Hematopoietic multipotent progenitor cell treated with erythropoietin and hydrocortisone succinate and interleukin-3 and kit ligand, for 17 days (in vitro differentiated cells): ENCODE data around the gene TRIM33.
"Not testable (repeated sequence)": the region's sequence is repeated elsewhere in the genome, so short reads cannot be mapped to it uniquely, and the experiment has no call there.

Experiments
- DNase-seq: peaks from one replicate; pipeline ENCODE4 v3.0.0-alpha.2; 2015; ENCODE audit warnings: low spot score

The TRIM33 gene

DNA sequence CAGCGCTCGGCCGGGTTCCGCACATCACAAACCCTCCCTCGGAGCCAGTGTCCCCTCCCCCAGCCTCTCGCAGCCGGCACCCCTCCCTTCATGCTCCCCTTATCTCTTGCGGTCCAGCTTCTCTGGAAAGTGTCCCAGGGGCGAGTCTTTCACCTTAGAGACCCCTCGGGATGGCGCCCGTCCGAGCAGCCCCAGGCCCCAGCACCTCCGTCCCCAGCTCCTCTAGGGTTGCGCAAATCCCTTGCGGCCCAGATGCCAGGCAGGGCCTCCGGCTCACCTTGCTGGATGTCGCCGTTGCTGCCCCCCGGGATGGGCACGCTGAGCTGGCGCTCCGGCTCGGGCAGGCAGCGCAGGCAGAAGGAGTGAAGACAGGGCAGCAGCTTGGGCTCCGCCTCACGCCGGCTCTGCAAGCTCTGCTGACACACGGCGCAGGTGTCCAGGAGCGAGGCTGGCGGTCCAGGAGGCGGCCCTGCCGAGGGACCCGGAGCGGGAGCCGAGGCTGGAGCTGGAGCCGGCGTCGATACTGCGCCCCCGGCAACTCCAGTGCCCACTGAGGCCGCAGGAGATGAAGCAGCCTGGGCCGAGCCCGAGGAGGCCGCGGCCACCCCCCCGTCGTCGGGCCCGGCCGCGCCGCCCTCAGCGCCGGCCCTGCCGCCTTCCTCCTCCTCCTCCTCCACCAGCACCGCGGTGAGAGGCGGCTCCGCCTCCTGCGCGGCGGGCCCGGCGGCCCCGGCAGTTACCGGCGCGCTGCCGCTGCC, 550 bp downstream of the TRIM33 start:
- peak; percentile 66 for DNase-seq

GRCh38 chr1:114509596-114510273, 1.3 kb downstream of the TRIM33 start:
- peak; percentile 24 for DNase-seq

GRCh38 chr1:114508386-114508898, 2.6 kb downstream of the TRIM33 start:
- no peak for DNase-seq

GRCh38 chr1:114507513-114507912, 3.5 kb downstream of the TRIM33 start:
- no peak for DNase-seq

- DNase-seq = no peak
Observed at GRCh38 chr1:114505148-114505561, 5.8 kb downstream of the TRIM33 start.

GRCh38 chr1:114503916-114504422, 7.0 kb downstream of the TRIM33 start:
- DNase-seq = no peak

DNA sequence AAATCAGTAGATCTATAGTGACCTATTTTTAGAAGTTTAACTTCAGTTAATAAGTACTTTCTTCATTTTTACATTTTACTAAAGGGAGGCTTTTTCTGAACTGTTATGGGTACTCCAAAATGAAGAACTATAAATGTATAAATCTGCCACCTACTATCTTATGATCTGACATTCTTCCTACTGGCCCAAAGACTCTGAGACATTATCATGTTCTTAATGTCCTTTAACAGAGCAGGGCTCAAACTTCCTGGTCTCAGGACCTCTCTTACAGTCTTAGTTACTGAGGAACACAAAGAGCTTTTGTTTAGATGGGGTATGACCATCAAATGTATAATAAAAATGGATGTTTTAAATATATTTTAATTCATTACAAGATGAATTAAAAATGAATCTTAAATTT, 8.9 kb downstream of the TRIM33 start:
- DNase-seq = no peak

- no peak for DNase-seq
Observed at GRCh38 chr1:114499478-114499877, 11.5 kb downstream of the TRIM33 start.

DNA sequence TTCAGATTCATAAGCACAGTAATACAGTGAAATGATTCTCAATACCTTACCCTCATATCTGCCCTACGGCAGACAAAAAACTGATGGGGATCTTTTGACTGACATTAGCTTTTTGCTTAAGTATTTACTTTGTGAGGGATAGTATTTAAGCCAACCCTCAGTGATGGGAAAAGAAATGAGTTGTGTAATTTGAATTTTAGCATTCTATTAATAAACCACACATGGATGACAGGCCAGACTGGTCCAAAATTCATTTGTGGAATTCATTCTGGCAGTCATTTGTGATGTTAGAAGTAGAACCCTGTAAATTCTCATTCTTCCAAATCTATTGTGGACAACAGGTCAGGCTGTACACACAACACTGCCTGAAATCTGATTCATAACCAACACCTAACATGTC, 14.9 kb downstream of the TRIM33 start:
- DNase-seq = no peak

DNA sequence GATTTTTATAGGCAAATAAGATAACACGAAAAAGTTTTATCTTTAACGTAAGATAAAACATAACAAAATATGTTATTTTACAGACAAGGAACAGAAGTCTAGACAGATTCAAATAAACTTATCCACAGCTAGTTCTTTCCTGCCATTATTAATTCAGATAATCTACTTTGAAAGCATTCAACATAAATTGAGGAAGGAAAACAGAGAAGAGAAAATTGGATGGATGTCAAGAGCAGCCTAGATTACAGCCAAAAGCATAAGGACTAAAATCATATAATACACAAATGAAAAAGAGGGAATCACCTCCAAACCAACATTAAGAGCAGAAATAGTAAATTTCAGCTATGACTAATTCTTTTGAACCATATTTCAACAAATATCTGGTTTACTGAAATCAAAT, 15.5 kb downstream of the TRIM33 start:
- no peak for DNase-seq

DNA sequence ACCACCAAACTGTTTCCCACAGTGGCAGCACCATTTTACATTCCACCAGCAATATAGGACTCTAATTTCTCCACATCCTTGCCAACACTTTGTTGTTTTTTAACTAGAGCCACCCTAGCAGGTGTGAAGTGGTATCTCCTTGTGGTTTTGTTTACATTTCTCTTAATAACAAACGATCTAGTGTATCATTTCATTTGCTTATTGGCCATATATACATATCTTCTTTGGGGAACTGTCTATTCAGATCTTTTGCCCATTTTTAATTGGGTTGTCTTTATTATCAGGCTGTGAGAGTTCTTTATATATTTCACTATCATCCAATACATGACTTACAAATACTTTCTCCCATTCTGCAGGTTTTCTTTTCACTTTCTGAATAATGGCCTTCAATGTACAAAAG, 18.0 kb downstream of the TRIM33 start:
- no peak for DNase-seq

GRCh38 chr1:114490274-114490693, 20.7 kb downstream of the TRIM33 start:
- no peak for DNase-seq

GRCh38 chr1:114488739-114489138, 22.3 kb downstream of the TRIM33 start:
- DNase-seq = no peak

GRCh38 chr1:114485286-114485685, 25.7 kb downstream of the TRIM33 start:
- no peak for DNase-seq

- no peak for DNase-seq
Observed at GRCh38 chr1:114482585-114482984, 28.4 kb downstream of the TRIM33 start.

DNA sequence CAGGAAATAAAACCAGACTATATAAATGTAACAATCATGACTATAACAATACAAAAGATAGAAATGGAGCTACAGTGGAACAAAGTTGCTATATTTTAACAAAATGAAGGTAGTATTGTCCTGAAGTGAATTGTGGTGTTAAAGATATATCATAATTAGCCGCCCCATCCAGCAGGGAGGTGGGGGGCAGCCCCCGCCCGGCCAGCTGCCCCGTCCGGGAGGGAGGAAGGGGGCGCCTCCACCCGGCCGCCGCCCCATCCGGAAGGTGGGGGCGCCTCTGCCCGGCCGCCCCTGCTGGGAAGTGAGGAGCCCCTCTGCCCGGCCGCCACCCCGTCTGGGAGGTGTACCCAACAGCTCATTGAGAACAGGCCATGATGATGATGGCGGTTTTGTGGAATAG, 31.4 kb downstream of the TRIM33 start:
- DNase-seq = not testable (repeated sequence)

- DNase-seq = no peak
Observed at GRCh38 chr1:114479134-114479533, 31.9 kb downstream of the TRIM33 start.

- DNase-seq = no peak
Observed at GRCh38 chr1:114473796-114474195, 37.2 kb downstream of the TRIM33 start.

DNA sequence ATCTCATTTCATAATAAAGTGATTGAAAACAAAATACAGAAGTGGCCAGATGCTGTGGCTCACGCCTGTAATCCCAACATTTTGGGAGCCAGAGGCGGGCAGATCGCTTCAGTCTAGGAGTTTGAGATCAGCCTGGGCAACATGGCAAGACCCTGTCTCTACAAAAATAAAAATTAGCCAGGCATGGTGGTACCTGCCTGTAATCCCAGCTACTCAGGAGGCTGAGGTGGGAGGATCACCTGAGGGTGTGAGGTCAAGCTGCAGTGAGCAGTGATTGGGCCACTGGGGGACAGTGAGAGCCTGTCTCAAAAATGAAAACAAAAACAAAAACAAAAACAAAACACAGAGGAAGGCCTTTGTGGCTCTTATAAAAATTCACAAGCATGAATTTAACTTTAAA, 38.6 kb downstream of the TRIM33 start:
- DNase-seq = no peak

DNA sequence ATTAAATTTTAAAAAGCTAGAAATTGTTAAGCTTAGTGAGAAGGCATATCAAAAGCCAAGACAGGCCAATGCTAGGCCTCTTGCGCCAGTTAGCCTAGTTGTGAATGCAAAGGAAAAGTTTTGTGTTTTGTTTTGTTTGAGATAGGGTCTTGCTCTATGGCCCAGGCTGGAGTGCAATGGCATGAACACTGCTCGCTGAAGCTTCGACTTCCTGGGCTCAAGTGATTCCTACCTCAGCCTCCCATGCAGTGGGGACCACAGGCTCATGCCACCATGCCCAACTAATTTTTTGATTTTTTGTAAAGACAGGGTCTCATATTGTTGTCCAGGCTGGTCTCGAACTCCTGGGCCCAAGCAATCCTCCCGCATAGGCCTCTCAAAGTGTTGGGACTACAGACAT, 40.3 kb downstream of the TRIM33 start:
- DNase-seq = no peak

DNA sequence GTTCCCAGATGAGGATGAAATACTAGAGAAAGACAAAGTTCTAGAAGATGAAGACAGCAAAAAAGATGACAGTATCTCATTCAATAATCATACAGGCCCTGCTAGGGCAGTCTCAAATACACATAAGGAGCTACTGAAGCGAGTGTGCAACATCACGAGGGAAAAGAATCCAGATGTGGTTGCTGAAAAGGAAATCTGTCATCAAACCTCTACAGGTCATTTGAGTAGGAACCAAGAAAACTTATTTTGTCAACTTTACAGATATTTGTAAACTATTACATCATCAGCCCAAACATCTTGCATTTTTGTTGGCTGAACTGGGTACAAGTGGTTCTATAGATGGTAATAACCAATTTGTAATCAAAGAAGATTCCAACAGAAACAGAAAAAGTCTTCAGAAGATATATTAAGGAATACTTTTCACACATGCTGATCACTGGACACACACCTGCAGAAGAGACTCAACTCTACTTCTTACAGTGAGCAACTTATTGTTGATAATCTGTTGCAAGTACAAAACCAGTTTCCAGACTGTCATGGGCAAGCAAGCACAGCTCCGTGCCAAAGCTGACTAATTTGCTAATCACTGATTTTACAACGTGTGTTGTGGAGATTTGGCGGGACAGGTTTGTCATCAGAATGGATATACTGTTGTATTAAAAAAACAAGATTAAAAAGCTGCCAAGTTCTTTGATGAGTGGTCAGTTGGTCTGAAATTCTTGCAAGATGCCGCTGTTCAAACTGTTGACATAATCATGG, 42.1 kb downstream of the TRIM33 start:
- DNase-seq = no peak

DNA sequence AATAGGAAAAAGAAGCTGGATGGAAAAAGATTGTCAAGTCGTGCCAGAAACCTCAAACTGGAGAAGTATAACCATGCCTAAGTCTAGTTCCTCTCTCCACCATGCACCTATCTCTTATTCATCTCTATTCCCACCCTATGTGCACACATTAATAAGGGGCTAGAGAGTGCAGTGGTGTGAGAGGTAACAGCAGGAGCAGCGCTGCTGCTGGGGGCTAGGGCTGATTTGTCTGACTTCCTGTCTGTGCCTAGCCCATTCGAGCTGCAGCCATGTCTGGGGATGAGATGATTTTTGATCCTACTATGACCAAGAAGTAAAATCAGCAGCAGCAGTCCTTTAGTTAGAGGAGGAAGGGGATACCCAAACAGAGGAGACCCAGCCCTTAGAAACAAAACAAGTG, 43.0 kb downstream of the TRIM33 start:
- no peak for DNase-seq

DNA sequence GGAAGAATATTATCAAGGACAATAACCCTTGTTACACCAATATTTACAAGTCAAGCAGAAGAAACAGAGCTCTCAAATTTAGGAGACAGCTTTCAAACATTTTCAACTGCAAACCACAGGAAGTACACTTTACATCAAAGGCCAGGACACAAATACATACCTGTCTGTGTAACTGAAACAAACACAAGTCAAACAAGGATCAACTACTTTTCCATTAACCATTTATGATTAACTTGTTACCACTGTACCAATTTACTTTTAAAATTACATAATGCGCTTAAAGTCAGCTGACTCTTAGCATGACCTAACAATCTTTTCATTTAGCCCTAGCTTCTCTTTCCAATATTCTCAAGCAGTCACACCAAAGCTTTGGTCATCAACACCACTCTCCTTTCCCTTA, 43.5 kb downstream of the TRIM33 start:
- no peak for DNase-seq
